Ovary (tissue), 9 donors: Measurements from ENCODE around the gene OR1S2. TPM values are rescaled to one million over a fixed set of nuclear protein-coding genes. Genes with fewer than 3 reads are reported as not detected.

Source experiments
- DNase-seq, 5 donors: peaks; one replicate each; pipeline ENCODE4 v3.0.0-alpha.2; 2019 to 2020
- H3K27ac ChIP-seq, 2 donors: fragments of 200-600 bp; one replicate each; pipeline versions ENCODE4 v1.5.1 to v1.8.0; 2019 to 2022
- H3K27me3 ChIP-seq: fragments of 200-600 bp; one replicate; pipeline ENCODE4 v1.8.0; 2022
- H3K36me3 ChIP-seq: fragments of 200-600 bp; sonication (generic); one replicate; pipeline ENCODE4 v1.5.1; 2019
- H3K4me1 ChIP-seq: one replicate; pipeline ENCODE4 v1.8.1; 2013; ENCODE audit warnings: mild to moderate bottlenecking, moderate library complexity; ENCODE audit not compliant: insufficient read depth
- H3K4me3 ChIP-seq: fragments of 200-600 bp; sonication (generic); one replicate; pipeline ENCODE4 v1.5.1; 2017
- H3K9me3 ChIP-seq, 2 donors: fragments of 200-600 bp in 1 of 2; sonication (generic) in 1 of 2; one replicate each; pipeline versions ENCODE4 v1.5.1 to v1.8.1; 2013 to 2019; ENCODE audit warnings: mild to moderate bottlenecking in 1 of 2, moderate library complexity in 1 of 2
- EP300 ChIP-seq: sonication (generic); formaldehyde crosslinking; IDR thresholded peaks from one replicate; pipeline ENCODE4 v1.6.1; 2017; ENCODE audit warnings: antibody characterized with exemption
- POLR2A ChIP-seq: fragments of 450-650 bp; IDR thresholded peaks from one replicate; pipeline ENCODE4 v1.6.1; 2017; ENCODE audit warnings: antibody characterized with exemption, mild to moderate bottlenecking, moderate library complexity
- WGBS, 3 donors: extraction: QIAGEN DNeasy Blood & Tissue Kit in 1 of 3; methylation state at CpG; one replicate each; pipeline versions ENCODE4 v1.1.5 to v1.1.7; 2013 to 2017; 5-methylcytosine and 5-hydroxymethylcytosine counted together
- intact Hi-C, 4 donors: fragments of 100-400 bp; cut with DNase I; formaldehyde crosslinking; loops; one replicate each; pipeline versions ENCODE4 v1.11.0 to v1.15.1; 2022 to 2023
- polyA plus RNA-seq, 2 donors: library from polyadenylated mRNA; stranded (reverse); fragments of 200-250 nt in 1 of 2; fragments of 350-450 nt in 1 of 2; fragmentation: Illumina TruSeq in 1 of 2; extraction: RNeasy Lipid Tissue Mini Kit (QIAGEN cat#74804) in 1 of 2; gene quantifications; one replicate each; pipeline ENCODE4 v1.2.3, GENCODE V29; 2013 to 2014
- total RNA-seq, 7 donors: library from RNA; depleted of rRNA in 2 of 7; stranded (reverse); fragments of >200 nt in 2 of 7; fragmentation: NEBNext Ultra II Directional in 3 of 7; extraction: Animal tissue kit (Norgen Biotek cat#: 25700) in 3 of 7; gene quantifications; one replicate each; pipeline versions ENCODE4 v1.1.0 to v1.2.4, GENCODE V29; 2016 to 2023
- TF ChIP-seq, protein P1 (sequence below), 3 donors: fragments of 450-650 bp in 2 of 3; fragments of 200-600 bp in 1 of 3; IDR thresholded peaks; one replicate each; pipeline versions ENCODE4 v1.5.1 to v1.8.0; 2016 to 2022; ENCODE audit warnings: antibody characterized with exemption in 3 of 3, mild to moderate bottlenecking in 1 of 3
- donor health status: DM: no; HTN: no; CAD: no; lungs with moderate emphysema.
- donor health status: DM: no; HTN: no; CAD: no.
- donor health status: Bipolar disorder and iron deficiency.
- donor health status: DM: yes; HTN: yes; CAD: no.
- donor health status: DM: no; HTN: no; CAD: no.
- donor health status: DM: yes; HTN: yes; CAD: no.

Gene OR1S2
- total and polyA plus RNA-seq, 9 donors: not detected

DNA sequence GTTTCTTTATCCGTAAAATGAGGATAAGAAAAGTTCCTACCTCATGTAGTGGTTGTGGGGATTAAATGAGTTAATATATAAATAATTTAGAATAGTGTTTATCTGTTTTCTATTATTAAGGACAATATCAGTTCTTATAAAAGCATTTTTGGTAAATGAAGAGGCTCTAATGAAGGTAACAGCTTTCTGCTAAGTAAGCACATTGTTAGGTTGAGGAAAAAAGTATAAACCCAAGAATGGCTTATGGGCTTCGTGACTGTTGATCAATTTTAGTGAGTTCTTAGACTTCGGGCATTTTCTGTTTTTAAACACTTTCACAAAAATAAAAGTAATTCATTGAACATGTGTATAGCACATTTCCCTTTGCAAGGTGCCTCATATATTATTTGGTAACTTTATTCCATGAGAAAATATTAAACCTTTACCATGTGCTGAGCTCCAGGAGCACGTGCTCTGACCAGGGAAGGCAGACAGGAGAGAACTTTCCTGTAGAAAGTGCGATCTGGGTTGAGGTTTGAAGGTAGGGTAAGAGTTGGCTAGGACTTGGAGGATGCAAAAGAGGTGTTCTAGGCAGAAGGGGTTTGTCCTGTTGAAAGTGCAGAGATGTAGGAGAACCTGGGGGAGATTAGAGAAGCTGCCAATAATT lies 26.4 kb downstream of the OR1S2 start:
- Histone ChIP-seq H3K27me3 (no peaks in the 10 kb centered on the region), H3K36me3 (no peaks in the 10 kb centered on the region), H3K27ac (no peak overlapping the region), H3K9me3 (no peaks in the 10 kb centered on the region), H3K4me3 (no peak overlapping the region), H3K4me1 (no peaks in the 10 kb centered on the region)
- intact Hi-C loops: no loop called here
- no peak for DNase-seq
- WGBS, 3 donors: 70 to 74% (median 74%) methylated on average over 5 of the region's 5 CpGs
- TF ChIP-seq, protein P1, sequence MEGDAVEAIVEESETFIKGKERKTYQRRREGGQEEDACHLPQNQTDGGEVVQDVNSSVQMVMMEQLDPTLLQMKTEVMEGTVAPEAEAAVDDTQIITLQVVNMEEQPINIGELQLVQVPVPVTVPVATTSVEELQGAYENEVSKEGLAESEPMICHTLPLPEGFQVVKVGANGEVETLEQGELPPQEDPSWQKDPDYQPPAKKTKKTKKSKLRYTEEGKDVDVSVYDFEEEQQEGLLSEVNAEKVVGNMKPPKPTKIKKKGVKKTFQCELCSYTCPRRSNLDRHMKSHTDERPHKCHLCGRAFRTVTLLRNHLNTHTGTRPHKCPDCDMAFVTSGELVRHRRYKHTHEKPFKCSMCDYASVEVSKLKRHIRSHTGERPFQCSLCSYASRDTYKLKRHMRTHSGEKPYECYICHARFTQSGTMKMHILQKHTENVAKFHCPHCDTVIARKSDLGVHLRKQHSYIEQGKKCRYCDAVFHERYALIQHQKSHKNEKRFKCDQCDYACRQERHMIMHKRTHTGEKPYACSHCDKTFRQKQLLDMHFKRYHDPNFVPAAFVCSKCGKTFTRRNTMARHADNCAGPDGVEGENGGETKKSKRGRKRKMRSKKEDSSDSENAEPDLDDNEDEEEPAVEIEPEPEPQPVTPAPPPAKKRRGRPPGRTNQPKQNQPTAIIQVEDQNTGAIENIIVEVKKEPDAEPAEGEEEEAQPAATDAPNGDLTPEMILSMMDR (IDR thresholded peaks at IDR 0.05): no peak
- TF ChIP-seq EP300 (no peak), POLR2A (no peak)

DNA sequence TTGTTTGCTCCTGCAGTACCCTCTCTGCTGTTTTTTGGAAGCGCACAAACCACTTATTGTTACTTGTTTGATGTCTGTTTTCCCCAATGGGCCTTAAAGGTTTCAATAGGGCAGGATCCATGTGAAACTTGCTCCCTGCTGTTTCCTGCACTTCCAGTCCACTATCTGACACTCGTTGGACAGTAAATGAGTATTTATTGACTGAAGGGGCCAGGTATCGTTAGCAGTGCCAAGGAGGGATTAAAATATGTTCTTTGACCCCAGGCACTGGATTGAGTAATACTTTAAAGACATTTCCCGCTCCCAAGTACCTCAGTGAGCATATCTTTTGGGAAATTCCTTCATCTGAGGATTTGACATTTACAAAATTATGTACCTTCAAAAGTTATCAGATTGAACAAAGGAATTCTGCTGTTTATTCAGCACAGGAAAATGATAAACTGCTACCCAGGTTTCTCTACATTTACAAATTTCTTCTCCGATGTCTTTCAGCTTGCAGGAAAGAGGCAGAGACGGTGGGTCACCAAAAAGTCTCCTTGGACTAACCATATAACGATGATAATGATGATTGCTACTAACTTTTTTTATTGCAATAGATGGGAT lies 38.3 kb downstream of the OR1S2 start:
- intact Hi-C loops: no loop called here
- Histone ChIP-seq H3K36me3 (no peaks in the 10 kb centered on the region), H3K4me1 (no peaks in the 10 kb centered on the region), H3K9me3 (no peaks in the 10 kb centered on the region), H3K27me3 (no peaks in the 10 kb centered on the region), H3K27ac (no peak overlapping the region), H3K4me3 (no peak overlapping the region)
- no peak for DNase-seq
- TF ChIP-seq EP300: no peak
- TF ChIP-seq, protein P1 (IDR thresholded peaks at IDR 0.05): no peak
- WGBS, 3 donors: 37 to 57% (median 49%) methylated on average over 7 of the region's 7 CpGs

DNA sequence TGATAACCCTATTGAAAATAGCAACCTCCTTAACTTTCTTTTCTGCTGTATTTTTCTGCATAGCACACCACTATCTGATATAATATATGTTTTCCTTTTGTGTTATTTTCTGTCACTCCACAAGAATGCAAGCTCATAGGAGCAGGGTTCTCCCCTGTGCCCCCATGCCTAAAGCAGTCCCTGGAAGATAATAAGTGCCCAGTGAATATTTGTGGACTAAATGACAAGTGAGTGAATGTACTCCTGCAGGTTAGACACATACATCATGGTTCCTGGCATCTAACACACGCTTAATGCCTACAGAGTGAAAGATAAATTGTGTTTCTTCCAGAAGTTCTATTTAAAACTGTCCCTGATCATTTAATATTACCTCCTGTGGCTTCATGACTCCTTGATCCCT lies 39.0 kb downstream of the OR1S2 start:
- no peak overlapping the region for H3K27ac ChIP-seq
- H3K9me3 ChIP-seq: no peaks in the 10 kb centered on the region
- no peaks in the 10 kb centered on the region for H3K4me1 ChIP-seq
- H3K27me3 ChIP-seq: no peaks in the 10 kb centered on the region
- DNase-seq: no peak
- intact Hi-C loops: no loop called here
- 10 to 21% (median 16%) methylated on average over 1 of the region's 1 CpG for WGBS, 3 donors
- H3K4me3 ChIP-seq: no peak overlapping the region
- H3K36me3 ChIP-seq: no peaks in the 10 kb centered on the region
- TF ChIP-seq POLR2A (no peak), EP300 (no peak)
- TF ChIP-seq, protein P1 (IDR thresholded peaks at IDR 0.05): no peak

DNA sequence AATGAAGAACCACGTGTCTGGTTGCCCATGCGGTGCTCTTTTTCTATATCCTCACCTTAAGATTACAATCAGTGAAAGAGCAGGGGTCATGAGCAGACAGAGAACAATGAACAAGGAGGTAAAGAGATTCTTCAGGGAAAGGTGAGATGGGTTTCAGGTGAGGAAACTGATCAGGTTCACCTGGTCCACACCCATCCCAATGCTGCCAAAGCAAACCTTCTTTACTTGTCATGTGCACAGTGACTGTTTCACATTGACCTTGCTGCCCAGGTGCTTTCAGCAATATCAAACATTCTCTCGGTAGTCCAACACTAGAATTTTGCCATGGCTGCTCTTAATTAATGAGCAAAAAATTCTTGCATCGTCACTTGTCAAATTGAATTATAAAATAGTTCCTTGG lies 39.6 kb downstream of the OR1S2 start:
- Histone ChIP-seq H3K9me3 (no peaks in the 10 kb centered on the region), H3K27ac (no peak overlapping the region), H3K4me3 (no peak overlapping the region), H3K36me3 (no peaks in the 10 kb centered on the region), H3K27me3 (no peaks in the 10 kb centered on the region), H3K4me1 (no peaks in the 10 kb centered on the region)
- TF ChIP-seq EP300 (no peak), POLR2A (no peak)
- TF ChIP-seq, protein P1 (IDR thresholded peaks at IDR 0.05): no peak
- intact Hi-C loops: no loop called here
- WGBS, 3 donors: 71 to 75% (median 73%) methylated on average over 4 of the region's 4 CpGs
- no peak for DNase-seq

Other genes with a start within 250 kb of the OR1S2 start
- gene OR9Q1, start 180.3 kb downstream of the OR1S2 start, total RNA-seq: not detected
- not detected for gene OR9Q1, start 180.3 kb downstream of the OR1S2 start, polyA plus RNA-seq
- not detected for gene OR6Q1, start 173.2 kb downstream of the OR1S2 start, total RNA-seq
- gene OR6Q1, start 173.2 kb downstream of the OR1S2 start, polyA plus RNA-seq: not detected
- not detected for gene OR9I1, start 78.6 kb downstream of the OR1S2 start, total RNA-seq
- gene OR9I1, start 78.6 kb downstream of the OR1S2 start, polyA plus RNA-seq: not detected
- not detected for gene OR9Q2, start 15.1 kb downstream of the OR1S2 start, total RNA-seq
- gene OR9Q2, start 15.1 kb downstream of the OR1S2 start, polyA plus RNA-seq: not detected
- gene OR1S1, start 8.6 kb upstream of the OR1S2 start, total RNA-seq: not detected
- gene OR1S1, start 8.6 kb upstream of the OR1S2 start, polyA plus RNA-seq: not detected
- not detected for gene OR10Q1, start 24.8 kb upstream of the OR1S2 start, total RNA-seq
- gene OR10Q1, start 24.8 kb upstream of the OR1S2 start, polyA plus RNA-seq: not detected
- not detected for gene OR10W1, start 64.1 kb upstream of the OR1S2 start, total RNA-seq
- not detected for gene OR10W1, start 64.1 kb upstream of the OR1S2 start, polyA plus RNA-seq
- gene OR5B17, start 154.9 kb upstream of the OR1S2 start, total RNA-seq: not detected
- not detected for gene OR5B17, start 154.9 kb upstream of the OR1S2 start, polyA plus RNA-seq
- not detected for gene OR5B3, start 202.7 kb upstream of the OR1S2 start, total RNA-seq
- gene OR5B3, start 202.7 kb upstream of the OR1S2 start, polyA plus RNA-seq: not detected
- gene OR5B2, start 224.0 kb upstream of the OR1S2 start, total RNA-seq: not detected
- not detected for gene OR5B2, start 224.0 kb upstream of the OR1S2 start, polyA plus RNA-seq
- gene OR5B12, start 238.1 kb upstream of the OR1S2 start, total RNA-seq: not detected
- not detected for gene OR5B12, start 238.1 kb upstream of the OR1S2 start, polyA plus RNA-seq